GM13976 (cell line): ENCODE data around the gene CXCL11.

Source experiments
- DNase-seq: peaks from one replicate; pipeline ENCODE4 v3.0.0; 2012; ENCODE audit warnings: low spot score
- in situ Hi-C: fragments of 300-500 bp; cut with MboI; formaldehyde crosslinking; loops from one replicate; pipeline ENCODE4 v1.12.0; 2022; ENCODE audit warnings: low sequenced_read_pairs, mixed read lengths, inconsistent platforms; ENCODE audit not compliant: unreplicated experiment
- TF ChIP-seq, protein P1 (sequence below): IDR thresholded peaks from 2 replicates; pipeline ENCODE4 v1.5.1; 2012; ENCODE audit warnings: borderline replicate concordance, mild to moderate bottlenecking; ENCODE audit not compliant: insufficient read depth; ENCODE audit errors: extremely low read depth, missing control alignments, control extremely low read depth

CXCL11 gene

DNA sequence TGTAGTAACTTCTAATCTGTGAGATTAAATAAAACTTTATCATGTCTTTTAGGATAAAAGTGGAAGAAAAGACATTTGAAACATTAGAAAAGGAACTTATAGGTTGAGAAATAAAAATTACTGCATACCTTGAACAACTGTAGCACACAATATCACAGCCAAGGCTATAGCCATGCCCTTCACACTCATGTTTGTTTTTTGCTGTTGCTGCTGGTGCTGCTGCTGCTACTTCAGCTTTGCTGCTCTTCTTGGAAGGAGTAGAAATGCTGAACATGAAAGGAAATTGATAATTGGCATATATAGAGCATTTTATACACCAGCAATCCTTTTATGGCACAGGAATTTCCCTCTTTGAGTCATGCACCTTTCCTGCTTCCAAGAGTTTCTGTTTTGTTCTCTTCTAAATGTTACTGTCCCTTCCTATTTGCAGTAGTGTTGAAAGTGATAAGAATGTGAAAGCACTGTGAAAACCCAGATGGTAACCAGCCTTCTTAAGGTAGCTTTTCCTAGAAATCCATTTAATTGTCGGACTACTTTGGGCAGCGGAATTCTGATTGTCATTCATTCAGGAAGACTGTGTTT, at the start of gene CXCL11:
CXCL11 (minus strand) TSS at position 272 of the 582 bp plus-strand sequence; CDS start at position 189, 83 bp downstream.
- in situ Hi-C loops, result no loop called here
- TF ChIP-seq, protein P1, sequence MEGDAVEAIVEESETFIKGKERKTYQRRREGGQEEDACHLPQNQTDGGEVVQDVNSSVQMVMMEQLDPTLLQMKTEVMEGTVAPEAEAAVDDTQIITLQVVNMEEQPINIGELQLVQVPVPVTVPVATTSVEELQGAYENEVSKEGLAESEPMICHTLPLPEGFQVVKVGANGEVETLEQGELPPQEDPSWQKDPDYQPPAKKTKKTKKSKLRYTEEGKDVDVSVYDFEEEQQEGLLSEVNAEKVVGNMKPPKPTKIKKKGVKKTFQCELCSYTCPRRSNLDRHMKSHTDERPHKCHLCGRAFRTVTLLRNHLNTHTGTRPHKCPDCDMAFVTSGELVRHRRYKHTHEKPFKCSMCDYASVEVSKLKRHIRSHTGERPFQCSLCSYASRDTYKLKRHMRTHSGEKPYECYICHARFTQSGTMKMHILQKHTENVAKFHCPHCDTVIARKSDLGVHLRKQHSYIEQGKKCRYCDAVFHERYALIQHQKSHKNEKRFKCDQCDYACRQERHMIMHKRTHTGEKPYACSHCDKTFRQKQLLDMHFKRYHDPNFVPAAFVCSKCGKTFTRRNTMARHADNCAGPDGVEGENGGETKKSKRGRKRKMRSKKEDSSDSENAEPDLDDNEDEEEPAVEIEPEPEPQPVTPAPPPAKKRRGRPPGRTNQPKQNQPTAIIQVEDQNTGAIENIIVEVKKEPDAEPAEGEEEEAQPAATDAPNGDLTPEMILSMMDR, result no peak
- no peak for DNase-seq

DNA sequence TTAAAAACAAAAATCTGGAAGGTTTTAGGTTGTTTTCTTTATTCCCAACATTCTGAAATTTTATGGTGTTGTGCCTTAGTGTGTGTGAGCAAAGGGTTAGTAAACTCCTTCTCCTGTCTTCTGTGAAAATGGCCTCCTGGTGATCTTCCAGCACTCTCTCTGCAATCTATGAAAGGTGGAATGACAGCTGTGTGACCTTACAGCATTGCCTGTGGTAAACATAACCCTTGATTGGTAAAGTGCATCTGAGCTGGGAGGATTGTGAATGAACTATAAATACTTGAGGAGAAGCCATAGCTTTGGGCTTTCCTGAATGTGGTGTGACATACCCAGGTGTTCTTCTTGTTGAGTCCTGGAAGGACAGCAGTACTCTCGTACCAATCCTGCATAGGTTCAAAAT, 48.7 kb upstream of the CXCL11 start:
- DNase-seq, result no peak
- in situ Hi-C loops, result no loop called here

DNA sequence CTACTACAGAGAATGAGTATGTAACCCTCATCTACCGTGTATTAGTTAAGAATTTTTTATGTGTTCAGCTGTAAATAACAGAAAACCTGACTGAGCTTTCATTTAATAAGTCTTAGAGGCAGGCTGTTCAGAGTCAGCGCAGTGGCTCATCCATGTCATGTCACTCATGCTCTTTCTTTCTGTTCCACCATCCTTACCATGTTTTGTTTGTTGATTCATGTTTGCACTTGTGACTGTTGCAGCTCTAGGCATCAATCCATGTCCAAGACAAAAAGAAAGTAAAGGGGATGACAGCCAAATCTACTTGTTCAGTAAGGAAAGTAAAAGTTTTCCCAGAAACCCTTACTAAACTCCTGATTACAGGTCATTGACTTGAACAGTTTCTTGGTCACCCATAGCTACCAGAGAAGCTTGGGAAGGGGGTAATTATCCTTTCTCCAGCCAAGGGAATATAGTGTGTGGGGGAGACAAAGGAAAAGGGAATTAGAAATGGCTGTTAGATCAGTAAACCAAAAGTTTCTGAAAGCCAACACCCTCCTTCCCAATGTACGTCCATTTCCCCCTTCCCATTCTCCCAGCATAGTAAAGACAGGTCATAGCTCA, 47.6 kb upstream of the CXCL11 start:
- TF ChIP-seq, protein P1, result no peak
- no peak for DNase-seq
- in situ Hi-C loops, result no loop called here

More for the DNA sequence above, 48.7 kb upstream of the CXCL11 start:
- TF ChIP-seq, protein P1, result no peak

DNA sequence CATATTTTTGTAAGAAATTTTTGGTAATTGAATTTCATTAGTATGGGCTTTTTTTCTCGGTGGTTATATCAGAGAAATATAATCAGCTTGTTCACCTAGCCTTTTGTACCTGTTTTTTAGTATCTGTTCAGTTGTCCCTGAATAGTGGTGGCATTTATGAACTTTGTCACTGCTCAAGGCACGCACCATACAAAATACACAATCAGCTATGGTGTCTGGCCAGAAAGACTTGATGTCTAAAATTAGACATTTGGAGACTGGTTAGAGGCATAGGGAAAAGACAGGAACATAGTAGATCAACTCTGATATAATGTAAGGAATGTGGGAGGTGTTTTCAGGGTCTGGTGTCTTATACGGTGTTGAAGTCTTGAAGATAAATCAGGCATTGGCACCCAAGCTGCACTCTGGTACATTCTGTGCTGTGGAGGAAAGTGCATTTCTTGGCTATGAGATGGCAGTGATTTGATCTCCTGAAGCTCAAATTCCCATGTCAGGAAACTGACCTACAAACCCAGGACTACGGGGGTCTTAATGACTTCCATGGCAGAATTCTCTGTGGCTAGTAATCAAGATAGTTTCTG, 42.3 kb upstream of the CXCL11 start:
- in situ Hi-C loops, result no loop called here
- TF ChIP-seq, protein P1, result no peak
- DNase-seq, result no peak

DNA sequence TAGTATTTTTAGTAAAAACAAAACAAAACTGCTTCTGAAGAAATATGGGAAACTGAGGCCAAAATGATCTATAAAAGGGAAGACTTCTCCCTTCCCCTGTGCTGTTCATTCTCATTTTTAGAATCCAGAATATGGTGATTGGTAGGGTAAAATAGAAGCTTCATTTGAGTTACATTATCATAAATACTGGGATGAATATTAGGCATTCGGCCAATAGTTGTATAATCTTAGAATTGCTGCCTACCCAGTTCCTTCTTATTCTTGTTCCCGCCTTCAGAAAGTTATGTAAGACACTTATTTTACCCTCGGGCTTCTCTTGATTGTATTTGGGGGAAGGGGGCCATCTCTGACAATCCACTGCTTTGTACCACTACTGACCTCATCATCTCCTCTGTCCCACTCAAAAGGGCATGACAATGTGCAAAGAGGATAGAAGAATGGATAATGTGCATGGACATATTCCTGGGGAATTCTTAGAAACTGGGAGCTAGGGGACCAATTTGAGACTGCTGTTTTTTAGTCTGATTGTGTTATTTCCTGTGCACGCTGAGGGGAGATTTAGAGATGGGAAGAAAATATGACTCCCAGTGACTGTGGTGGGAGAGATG, 39.2 kb upstream of the CXCL11 start:
- in situ Hi-C loops, result no loop called here
- DNase-seq, result no peak
- TF ChIP-seq, protein P1, result no peak

DNA sequence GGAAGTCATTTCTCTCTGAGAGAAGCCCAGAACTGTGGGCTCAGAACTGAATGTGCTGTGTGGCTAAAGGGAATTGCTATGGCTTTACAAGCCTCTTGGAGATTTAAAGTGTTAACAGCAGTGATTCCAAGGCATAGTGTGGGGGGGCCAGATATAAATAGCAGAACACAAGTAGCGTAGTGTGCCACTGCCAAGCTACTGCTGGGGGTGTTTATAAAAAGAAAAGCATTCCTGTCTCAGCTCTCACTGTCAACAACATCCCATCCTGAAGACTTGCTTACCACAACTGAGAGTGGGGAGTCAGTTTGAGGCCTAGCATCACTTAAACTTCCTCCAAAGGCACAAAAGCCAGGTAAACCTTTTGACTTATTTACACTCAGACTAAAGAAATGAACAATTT, 38.6 kb upstream of the CXCL11 start, which contains the start of gene ART3:
ART3 (plus strand) TSS at position 242 of the 400 bp plus-strand sequence. CDS start 1,181 bp downstream, outside the sequence.
- DNase-seq, result no peak
- TF ChIP-seq, protein P1, result no peak
- in situ Hi-C loops, result no loop called here
